Skeletal muscle satellite cell (primary cell): Measurements from ENCODE around the gene PRSS27.
"Not testable (repeated sequence)": the region's sequence is repeated elsewhere in the genome, so short reads cannot be mapped to it uniquely, and the experiment has no call there.

Source experiments
- H3K27me3 ChIP-seq: 2 replicates; pipeline ENCODE4 v1.7.0; 2013; ENCODE audit warnings: low read length; ENCODE audit not compliant: control insufficient read depth, insufficient read depth
- H3K36me3 ChIP-seq: 2 replicates; pipeline ENCODE4 v1.7.0; 2013; ENCODE audit warnings: mild to moderate bottlenecking, control low read depth, low read length; ENCODE audit not compliant: insufficient read depth
- H3K4me1 ChIP-seq: 2 replicates; pipeline ENCODE4 v1.7.0; 2013; ENCODE audit warnings: low read length; ENCODE audit not compliant: control insufficient read depth, insufficient read depth
- H3K4me2 ChIP-seq: 2 replicates; pipeline ENCODE4 v1.7.0; 2013; ENCODE audit warnings: mild to moderate bottlenecking, low read length
- H3K4me3 ChIP-seq: 2 replicates; pipeline ENCODE4 v1.7.0; 2013; ENCODE audit warnings: low read length
- H3K9ac ChIP-seq: 2 replicates; pipeline ENCODE4 v1.7.0; 2013; ENCODE audit warnings: mild to moderate bottlenecking, low read depth, low read length, moderate library complexity
- H3K9me3 ChIP-seq: replicated peaks from 2 replicates; pipeline ENCODE4 v1.7.0; 2013; ENCODE audit warnings: mild to moderate bottlenecking, control low read depth, low read length

Gene PRSS27

GRCh38 chr16:2737895-2738418 lies 17.9 kb upstream of the PRSS27 start:
- Histone ChIP-seq H3K9me3 (no peaks in the 10 kb centered on the region), H3K4me3 (no peak overlapping the region), H3K27me3 (no peaks in the 10 kb centered on the region), H3K4me1 (no peaks in the 10 kb centered on the region), H3K9ac (no peak overlapping the region), H3K36me3 (no peaks in the 10 kb centered on the region), H3K4me2 (no peak overlapping the region)

- no peaks in the 10 kb centered on the region for H3K27me3 ChIP-seq
- no peaks in the 10 kb centered on the region for H3K4me1 ChIP-seq
- H3K4me3 ChIP-seq, result no peak overlapping the region
- H3K36me3 ChIP-seq, result no peaks in the 10 kb centered on the region
- H3K9ac ChIP-seq, result no peak overlapping the region
- H3K9me3 ChIP-seq, result no peaks in the 10 kb centered on the region
- H3K4me2 ChIP-seq, result no peak overlapping the region
These were observed 17.2 kb upstream of the PRSS27 start for GRCh38 chr16:2737238-2737605.

GRCh38 chr16:2736476-2737237 lies 16.6 kb upstream of the PRSS27 start:
- Histone ChIP-seq H3K4me1 (no peaks in the 10 kb centered on the region), H3K9me3 (no peaks in the 10 kb centered on the region), H3K4me2 (no peak overlapping the region), H3K27me3 (no peaks in the 10 kb centered on the region), H3K9ac (no peak overlapping the region), H3K4me3 (no peak overlapping the region), H3K36me3 (no peaks in the 10 kb centered on the region)

GRCh38 chr16:2734844-2735515 lies 15.0 kb upstream of the PRSS27 start:
- H3K4me3 ChIP-seq, result no peak overlapping the region
- H3K4me2 ChIP-seq, result no peak overlapping the region
- no peaks in the 10 kb centered on the region for H3K4me1 ChIP-seq
- no peaks in the 10 kb centered on the region for H3K9me3 ChIP-seq
- no peaks in the 10 kb centered on the region for H3K36me3 ChIP-seq
- peaks cover 6% of the 10 kb centered on the region for H3K27me3 ChIP-seq
- H3K9ac ChIP-seq, result no peak overlapping the region

- Histone ChIP-seq H3K4me3 (no peak overlapping the region), H3K9me3 (no peaks in the 10 kb centered on the region), H3K4me1 (peaks cover 3% of the 10 kb centered on the region), H3K4me2 (no peak overlapping the region), H3K36me3 (no peaks in the 10 kb centered on the region), H3K9ac (no peak overlapping the region), H3K27me3 (peaks cover 19% of the 10 kb centered on the region)
These were observed 8.0 kb upstream of the PRSS27 start for GRCh38 chr16:2728034-2728433.

- Histone ChIP-seq H3K9ac (no peak overlapping the region), H3K4me2 (no peak overlapping the region), H3K9me3 (no peaks in the 10 kb centered on the region), H3K27me3 (peaks cover 19% of the 10 kb centered on the region), H3K4me3 (no peak overlapping the region), H3K36me3 (no peaks in the 10 kb centered on the region), H3K4me1 (peaks cover 3% of the 10 kb centered on the region)
These were observed 6.9 kb upstream of the PRSS27 start for GRCh38 chr16:2726923-2727322.

- Histone ChIP-seq H3K36me3 (no peaks in the 10 kb centered on the region), H3K4me2 (no peak overlapping the region), H3K4me3 (no peak overlapping the region), H3K9ac (no peak overlapping the region), H3K9me3 (no peaks in the 10 kb centered on the region), H3K27me3 (peaks cover 14% of the 10 kb centered on the region), H3K4me1 (peaks cover 7% of the 10 kb centered on the region)
These were observed 4.9 kb upstream of the PRSS27 start for GRCh38 chr16:2724816-2725348.

GRCh38 chr16:2724088-2724676 lies 4.2 kb upstream of the PRSS27 start:
- Histone ChIP-seq H3K9me3 (no peaks in the 10 kb centered on the region), H3K4me1 (peaks cover 9% of the 10 kb centered on the region), H3K4me2 (no peak overlapping the region), H3K9ac (no peak overlapping the region), H3K36me3 (no peaks in the 10 kb centered on the region), H3K4me3 (no peak overlapping the region), H3K27me3 (peaks cover 14% of the 10 kb centered on the region)

GRCh38 chr16:2721634-2722173 lies 1.7 kb upstream of the PRSS27 start:
- Histone ChIP-seq H3K9ac (peak overlapping the region; percentile 39), H3K4me3 (peak overlapping the region; percentile 80)

GRCh38 chr16:2720719-2721633 lies 952 bp upstream of the PRSS27 start:
- Histone ChIP-seq H3K4me1 (peaks cover 9% of the 10 kb centered on the region), H3K9me3 (no peaks in the 10 kb centered on the region), H3K4me3 (peak overlapping the region; percentile 80), H3K4me2 (peak overlapping the region; percentile 89), H3K36me3 (no peaks in the 10 kb centered on the region), H3K27me3 (peaks cover 14% of the 10 kb centered on the region), H3K9ac (peak overlapping the region; percentile 91)

More at GRCh38 chr16:2721634-2722173, 1.7 kb upstream of the PRSS27 start:
- Histone ChIP-seq H3K27me3 (peaks cover 14% of the 10 kb centered on the region), H3K4me2 (peak overlapping the region; percentile 50)
- not testable (repeated sequence) for H3K36me3 ChIP-seq, H3K4me1 ChIP-seq, H3K9me3 ChIP-seq
